ENCODE results near the gene KIF19. TPM values are rescaled to one million over a fixed set of nuclear protein-coding genes. Genes with fewer than 3 reads are reported as not detected.

The KIF19 gene
- total and polyA plus RNA-seq, 3 donors from 2014 or later: 2.0 to 3.3 (median 3.0) TPM

GRCh38 chr17:74356646-74357465 is 30.8 kb downstream of the KIF19 start:
- no peaks in the 10 kb centered on the region for H3K27me3 ChIP-seq
- peak overlapping the region; percentile 30 to 39 for H3K4me3 ChIP-seq
- 0 to 4% methylated on average over 24 to 86 of the region's 105 CpGs for WGBS, 2 donors
- DNase-seq: peak; percentile 51
- H3K4me1 ChIP-seq: no peaks in the 10 kb centered on the region
- TF ChIP-seq POLR2A (IDR thresholded peaks at IDR 0.05): no peak
- TF ChIP-seq CTCF (IDR thresholded peaks at IDR 0.05): no peak
- no peaks in the 10 kb centered on the region for H3K36me3 ChIP-seq (ENCODE audit: low read depth, missing control alignments)
- H3K27ac ChIP-seq: no peak overlapping the region
- no peaks in the 10 kb centered on the region for H3K9me3 ChIP-seq
- intact Hi-C loops (cut with DNase I; ENCODE audit: low total_unique reads): no loop called here

DNA sequence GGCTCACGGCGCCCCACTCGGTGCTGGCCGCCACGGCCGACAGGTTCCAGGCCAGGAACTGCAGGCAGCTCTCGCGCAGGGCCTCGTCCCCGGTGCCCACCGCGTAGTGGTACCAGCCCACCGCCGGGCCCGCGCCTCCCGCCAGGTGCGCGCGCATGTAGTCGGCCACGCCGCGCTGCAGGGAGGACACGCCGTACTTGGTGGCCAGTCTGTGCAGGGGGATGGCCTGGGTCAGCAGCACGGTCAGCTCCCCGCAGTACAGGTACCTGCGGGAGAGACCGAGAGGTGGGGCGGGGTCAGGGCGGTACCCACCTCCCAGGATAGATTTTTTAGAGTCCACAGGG is 31.4 kb downstream of the KIF19 start:
- Histone ChIP-seq H3K4me1 (no peaks in the 10 kb centered on the region), H3K4me3 (peak overlapping the region; percentile 30 to 39), H3K36me3 (ENCODE audit: low read depth, missing control alignments) (no peaks in the 10 kb centered on the region), H3K9me3 (no peaks in the 10 kb centered on the region), H3K27me3 (no peaks in the 10 kb centered on the region), H3K27ac (no peak overlapping the region)
- DNase-seq: peak; percentile 16
- 19 to 27% methylated on average over 8 to 20 of the region's 32 CpGs for WGBS, 2 donors
- TF ChIP-seq POLR2A (IDR thresholded peaks at IDR 0.05): no peak
- TF ChIP-seq CTCF (IDR thresholded peaks at IDR 0.05): no peak
- intact Hi-C loops (cut with DNase I; ENCODE audit: low total_unique reads): no loop called here

GRCh38 chr17:74358697-74359096 is 32.7 kb downstream of the KIF19 start:
- intact Hi-C loops (cut with DNase I; ENCODE audit: low total_unique reads): no loop called here
- H3K36me3 ChIP-seq (ENCODE audit: low read depth, missing control alignments): no peaks in the 10 kb centered on the region
- no peaks in the 10 kb centered on the region for H3K9me3 ChIP-seq
- no peak overlapping the region for H3K27ac ChIP-seq
- H3K27me3 ChIP-seq: no peaks in the 10 kb centered on the region
- DNase-seq: no peak
- TF ChIP-seq POLR2A (IDR thresholded peaks at IDR 0.05) (no peak), CTCF (IDR thresholded peaks at IDR 0.05) (no peak)
- H3K4me1 ChIP-seq: no peaks in the 10 kb centered on the region
- no peak overlapping the region for H3K4me3 ChIP-seq
- WGBS, 2 donors: 85 to 86% methylated on average over 9 of the region's 9 CpGs

DNA sequence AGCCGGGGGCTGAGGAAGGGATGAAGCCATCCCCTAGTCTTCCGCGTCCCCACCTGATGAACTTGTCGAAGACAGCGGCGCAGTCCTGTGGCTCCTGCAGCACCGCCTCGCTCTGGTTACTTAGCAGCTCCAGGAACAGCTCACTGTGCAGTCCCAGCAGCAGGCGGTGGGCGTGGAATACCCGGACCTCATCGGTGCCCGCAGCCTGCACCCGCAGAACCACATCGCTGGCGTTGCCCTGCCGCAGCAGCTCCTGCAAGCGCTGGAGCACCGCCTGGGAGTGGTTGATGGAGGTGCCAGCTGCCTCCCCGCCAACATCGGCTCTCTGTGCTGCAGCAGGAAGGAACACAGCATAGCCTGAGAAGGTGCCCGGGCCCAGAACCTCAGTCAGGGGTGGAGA is 33.9 kb downstream of the KIF19 start:
- intact Hi-C loops (cut with DNase I; ENCODE audit: low total_unique reads): loop anchor here (10.0 kb wide), 1 partner anchor 155 kb away; the partner anchor contains the start of gene RPL38
- no peak overlapping the region for H3K27ac ChIP-seq

More for the DNA sequence above, 33.9 kb downstream of the KIF19 start:
- Histone ChIP-seq H3K4me3 (no peak overlapping the region), H3K36me3 (ENCODE audit: low read depth, missing control alignments) (no peaks in the 10 kb centered on the region), H3K9me3 (no peaks in the 10 kb centered on the region), H3K4me1 (no peaks in the 10 kb centered on the region), H3K27me3 (no peaks in the 10 kb centered on the region)
- WGBS, 2 donors: 95 to 97% methylated on average over 15 to 22 of the region's 22 CpGs
- DNase-seq: no peak
- TF ChIP-seq POLR2A (IDR thresholded peaks at IDR 0.05): no peak
- TF ChIP-seq CTCF (IDR thresholded peaks at IDR 0.05): no peak

Data from testis (tissue), 3 donors.